IMR-90 (cell line): Measurements from ENCODE around the gene GMEB2. TPM values are rescaled to one million over a fixed set of nuclear protein-coding genes. Genes with fewer than 3 reads are reported as not detected.
A peak's percentile ranks its signal among the peaks of the same experiment; 100 is the strongest.

Experiments used
- ATAC-seq: fragments of 200-7000 bp; cut with Tn5 transposase; 2 replicates; pipeline ENCODE4 v1.9.1; 2020; ENCODE audit warnings: low read depth, mild to moderate bottlenecking, moderate library complexity
- BruUV-seq: library from RNA; stranded (reverse); fragments of 400-500 nt; replicated peaks from 2 replicates; lab custom pipeline; 2021; lab: Mats Ljungman, UMichigan
- CTCF ChIA-PET: fragments of 300-600 bp; formaldehyde crosslinking; extraction: SDS; loops from one replicate; lab custom pipeline; 2021; ENCODE audit warnings: antibody characterized with exemption; lab: Yijun Ruan, JAX
- POLR2A ChIA-PET: fragments of 300-600 bp; sonication (Branson Sonifier 250); formaldehyde crosslinking; loops from one replicate; lab custom pipeline; 2022; ENCODE audit warnings: antibody characterized with exemption; ENCODE audit not compliant: unreplicated experiment; lab: Charles Lee
- DNase-seq: peaks from one replicate; pipeline ENCODE4 v3.0.0; 2013
- H2AFZ ChIP-seq: replicated peaks from 2 replicates; pipeline ENCODE3; 2013; ENCODE audit warnings: low read length, mild to moderate bottlenecking; ENCODE audit not compliant: poor library complexity
- H2AK5ac ChIP-seq: 2 replicates; pipeline ENCODE4 v1.6.1; 2013; ENCODE audit warnings: low read depth, low read length, inconsistent platforms
- H2AK9ac ChIP-seq: replicated peaks from 2 replicates; pipeline ENCODE3; 2013; ENCODE audit warnings: mild to moderate bottlenecking, low read depth, low read length, moderate library complexity; ENCODE audit not compliant: poor library complexity
- H2BK120ac ChIP-seq: 2 replicates; pipeline ENCODE4 v1.6.1; 2013; ENCODE audit warnings: low read depth, low read length, inconsistent platforms
- H2BK15ac ChIP-seq: 3 replicates; pipeline ENCODE4 v1.6.1; 2013; ENCODE audit warnings: low read depth, low read length, inconsistent platforms
- H2BK20ac ChIP-seq: 2 replicates; pipeline ENCODE4 v1.6.1; 2013; ENCODE audit warnings: low read depth, mild to moderate bottlenecking, inconsistent platforms, low read length, moderate library complexity
- H2BK5ac ChIP-seq: 2 replicates; pipeline ENCODE4 v1.6.1; 2013; ENCODE audit warnings: mild to moderate bottlenecking, low read depth, low read length, inconsistent platforms; ENCODE audit not compliant: poor library complexity, severe bottlenecking
- H3K14ac ChIP-seq: replicated peaks from 2 replicates; pipeline ENCODE4 v1.6.1; 2013; ENCODE audit warnings: low read depth, low read length, inconsistent platforms
- H3K18ac ChIP-seq: 2 replicates; pipeline ENCODE4 v1.6.1; 2013; ENCODE audit warnings: low read depth, low read length, control low read depth
- H3K23ac ChIP-seq: 2 replicates; pipeline ENCODE4 v1.6.1; 2013; ENCODE audit warnings: low read depth, low read length, inconsistent platforms
- H3K27ac ChIP-seq: 2 replicates; pipeline ENCODE4 v1.5.1; 2013; ENCODE audit warnings: mild to moderate bottlenecking, control low read depth, low read length; ENCODE audit not compliant: insufficient read depth
- H3K27me3 ChIP-seq: 2 replicates; pipeline ENCODE4 v1.6.1; 2013; ENCODE audit warnings: low read length; ENCODE audit not compliant: control insufficient read depth, insufficient read depth
- H3K36me3 ChIP-seq: 2 replicates; pipeline ENCODE4 v1.6.1; 2013; ENCODE audit warnings: low read length, mixed read lengths; ENCODE audit not compliant: control insufficient read depth, insufficient read depth
- H3K4ac ChIP-seq: 2 replicates; pipeline ENCODE4 v1.6.1; 2013; ENCODE audit warnings: low read depth, low read length, inconsistent platforms
- H3K4me1 ChIP-seq: 2 replicates; pipeline ENCODE4 v1.6.1; 2013; ENCODE audit warnings: low read length, mixed read lengths; ENCODE audit not compliant: control insufficient read depth, insufficient read depth
- H3K4me2 ChIP-seq: 2 replicates; pipeline ENCODE4 v1.6.1; 2013; ENCODE audit warnings: low read depth, mild to moderate bottlenecking, control low read depth, low read length, moderate library complexity
- H3K4me3 ChIP-seq: 2 replicates; pipeline ENCODE4 v1.5.1; 2013; ENCODE audit warnings: low read depth, mild to moderate bottlenecking, control low read depth, low read length, moderate library complexity; ENCODE audit not compliant: insufficient read depth
- H3K56ac ChIP-seq: 2 replicates; pipeline ENCODE4 v1.6.1; 2013; ENCODE audit warnings: low read length, inconsistent platforms; ENCODE audit not compliant: insufficient read depth; ENCODE audit errors: extremely low read depth
- H3K79me1 ChIP-seq, 2 experiments: 2 replicates each; pipeline ENCODE4 v1.6.1; 2013; ENCODE audit warnings: low read length in 2 of 2, inconsistent platforms in 1 of 2, low read depth in 1 of 2
- H3K9ac ChIP-seq: 2 replicates; pipeline ENCODE4 v1.6.1; 2013; ENCODE audit warnings: low read depth, low read length, control low read depth
- H3K9me1 ChIP-seq: 2 replicates; pipeline ENCODE4 v1.6.1; 2013; ENCODE audit warnings: low read length, inconsistent platforms; ENCODE audit not compliant: insufficient read depth
- H3K9me3 ChIP-seq: 2 replicates; pipeline ENCODE4 v1.6.1; 2013; ENCODE audit warnings: low read length; ENCODE audit not compliant: control insufficient read depth, insufficient read depth
- H4K20me1 ChIP-seq: 2 replicates; pipeline ENCODE4 v1.6.1; 2013; ENCODE audit warnings: low read length, inconsistent platforms; ENCODE audit not compliant: insufficient read depth
- H4K5ac ChIP-seq: 2 replicates; pipeline ENCODE4 v1.6.1; 2013; ENCODE audit warnings: mild to moderate bottlenecking, low read depth, low read length, control low read depth
- H4K8ac ChIP-seq, 2 experiments: 2 replicates each; pipeline ENCODE4 v1.6.1; 2013; ENCODE audit warnings: low read depth in 2 of 2, low read length in 2 of 2, control low read depth in 1 of 2, inconsistent platforms in 1 of 2
- H4K91ac ChIP-seq: 2 replicates; pipeline ENCODE4 v1.6.1; 2013; ENCODE audit warnings: low read depth, low read length, inconsistent platforms; ENCODE audit not compliant: insufficient read depth
- BHLHE40 ChIP-seq: fragments of 150-350 bp; IDR thresholded peaks from 2 replicates; pipeline ENCODE4 v1.6.1; 2016; ENCODE audit warnings: mild to moderate bottlenecking, low read depth, low read length
- CHD1 ChIP-seq: IDR thresholded peaks from 2 replicates; pipeline ENCODE4 v1.6.1; 2012; ENCODE audit warnings: low read depth, low read length, improper control_type of control experiment
- FOS ChIP-seq: fragments of 150-350 bp; IDR thresholded peaks from 2 replicates; pipeline ENCODE4 v1.6.1; 2016; ENCODE audit warnings: low read depth, low read length
- MAFK ChIP-seq: IDR thresholded peaks from 2 replicates; pipeline ENCODE4 v1.6.1; 2012; ENCODE audit warnings: low read depth, low read length, improper control_type of control experiment
- MAZ ChIP-seq: IDR thresholded peaks from 2 replicates; pipeline ENCODE4 v1.6.1; 2012; ENCODE audit warnings: low read depth, mild to moderate bottlenecking, low read length, improper control_type of control experiment, moderate library complexity, borderline replicate concordance
- MXI1 ChIP-seq: IDR thresholded peaks from 2 replicates; pipeline ENCODE4 v1.6.1; 2012; ENCODE audit warnings: low read depth, mild to moderate bottlenecking, low read length, moderate library complexity, borderline replicate concordance
- POLR2A ChIP-seq: IDR thresholded peaks from 2 replicates; pipeline ENCODE4 v1.6.1; 2012; ENCODE audit warnings: mild to moderate bottlenecking, low read depth, low read length
- RAD21 ChIP-seq: IDR thresholded peaks from 2 replicates; pipeline ENCODE4 v1.6.1; 2012; ENCODE audit warnings: low read length, improper control_type of control experiment
- RCOR1 ChIP-seq: IDR thresholded peaks from 2 replicates; pipeline ENCODE4 v1.6.1; 2012; ENCODE audit warnings: mild to moderate bottlenecking, low read length, improper control_type of control experiment; ENCODE audit not compliant: insufficient replicate concordance
- RFX5 ChIP-seq: IDR thresholded peaks from 2 replicates; pipeline ENCODE4 v1.8.0; 2012; ENCODE audit warnings: low read depth, mild to moderate bottlenecking, low read length, moderate library complexity
- SMC3 ChIP-seq: fragments of 150-350 bp; IDR thresholded peaks from 2 replicates; pipeline ENCODE4 v1.6.1; 2016; ENCODE audit warnings: low read depth, mild to moderate bottlenecking, antibody characterized with exemption, low read length, moderate library complexity
- WGBS, 2 experiments: methylation state at CpG; one replicate each; pipeline versions ENCODE4 v1.1.5 to v1.1.7; 2013; ENCODE audit warnings: missing lambda C conversion rate in 2 of 2; ENCODE audit not compliant: insufficient read length in 1 of 2; ENCODE audit errors: extremely low coverage in 2 of 2; 5-methylcytosine and 5-hydroxymethylcytosine counted together
- dilution Hi-C: fragments of 300-500 bp; cut with HindIII; formaldehyde crosslinking; loops from one replicate; pipeline ENCODE4 v1.14.3; 2018; ENCODE audit warnings: low sequenced_read_pairs; ENCODE audit not compliant: unreplicated experiment
- in situ Hi-C: fragments of 300-500 bp; cut with MboI; formaldehyde crosslinking; loops from 3 replicates; pipeline ENCODE4 v1.14.3; 2019; ENCODE audit warnings: low sequenced_read_pairs, inconsistent platforms, mixed read lengths
- intact Hi-C: fragments of 100-400 bp; cut with micrococcal nuclease; formaldehyde crosslinking; loops from 2 replicates; pipeline ENCODE4 v1.10.0; 2022
- polyA plus RNA-seq, 3 experiments: library from polyadenylated mRNA; depleted of rRNA; stranded (reverse); fragments of >200 nt; gene quantifications; 2 replicates each; pipeline ENCODE4 v1.2.3, GENCODE V29; 2012; ENCODE audit warnings: low replicate concordance in 1 of 3
- total RNA-seq: library from RNA; depleted of rRNA; stranded (reverse); fragments of >200 nt; gene quantifications from 2 replicates; pipeline ENCODE4 v1.2.3, GENCODE V29; 2012
- TF ChIP-seq, protein P1 (sequence below): fragments of 150-350 bp; IDR thresholded peaks from 2 replicates; pipeline ENCODE4 v1.6.1; 2017; ENCODE audit warnings: mild to moderate bottlenecking, antibody characterized with exemption, low read length, low read depth
- TF ChIP-seq, protein P2 (sequence below): conservative IDR thresholded peaks from 2 replicates; pipeline ENCODE4 v1.5.1; 2012; ENCODE audit warnings: mild to moderate bottlenecking, low read depth, low read length, improper control_type of control experiment
- TF ChIP-seq, protein P3 (sequence below): fragments of 150-350 bp; IDR thresholded peaks from 2 replicates; pipeline ENCODE4 v1.6.1; 2016; ENCODE audit warnings: low read depth, mild to moderate bottlenecking, low read length, moderate library complexity, borderline replicate concordance

GMEB2 gene
- total and polyA plus RNA-seq, 2 of the 4 experiments (the other 2 are of a cell fraction), result 5.0 to 10.0 TPM

DNA sequence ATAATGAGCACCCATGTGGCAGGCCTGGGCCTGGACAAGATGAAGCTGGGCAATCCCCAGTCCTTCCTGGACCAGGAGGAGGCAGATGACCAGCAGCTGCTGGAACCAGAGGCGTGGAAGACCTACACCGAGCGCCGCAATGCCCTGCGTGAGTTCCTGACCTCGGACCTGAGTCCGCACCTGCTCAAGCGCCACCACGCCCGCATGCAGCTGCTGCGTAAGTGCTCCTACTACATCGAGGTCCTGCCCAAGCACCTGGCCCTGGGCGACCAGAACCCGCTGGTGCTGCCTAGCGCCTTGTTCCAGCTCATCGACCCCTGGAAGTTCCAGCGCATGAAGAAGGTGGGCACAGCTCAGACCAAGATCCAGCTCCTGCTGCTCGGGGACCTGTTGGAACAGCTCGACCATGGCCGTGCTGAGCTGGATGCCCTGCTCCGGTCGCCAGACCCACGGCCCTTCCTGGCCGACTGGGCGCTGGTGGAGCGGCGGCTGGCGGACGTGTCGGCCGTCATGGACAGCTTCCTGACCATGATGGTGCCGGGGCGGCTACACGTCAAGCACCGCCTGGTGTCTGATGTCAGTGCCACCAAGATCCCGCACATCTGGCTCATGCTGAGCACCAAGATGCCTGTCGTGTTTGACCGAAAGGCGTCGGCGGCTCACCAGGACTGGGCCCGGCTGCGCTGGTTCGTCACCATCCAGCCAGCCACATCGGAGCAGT is 71.1 kb downstream of the GMEB2 start:
- Histone ChIP-seq H3K36me3 (peaks cover 15% of the 10 kb centered on the region), H2AFZ (no peak overlapping the region), H3K56ac (no peak overlapping the region), H3K79me1 (no peaks in the 10 kb centered on the region), H3K27me3 (no peaks in the 10 kb centered on the region; the same call in 1 of the 2 replicates), H3K23ac (no peak overlapping the region), H2BK15ac (no peak overlapping the region), H3K4me2 (no peak overlapping the region), H3K9me1 (no peaks in the 10 kb centered on the region), H3K27ac (no peak overlapping the region), H4K91ac (no peak overlapping the region), H3K14ac (no peak overlapping the region), H2BK20ac (no peak overlapping the region), H3K4me1 (peaks cover 5% of the 10 kb centered on the region; the same call in 1 of the 2 replicates), H2BK5ac (no peak overlapping the region), H4K20me1 (no peaks in the 10 kb centered on the region; the same call in 1 of the 2 replicates), H3K4ac (no peak overlapping the region), H3K9ac (no peak overlapping the region), H2BK120ac (no peak overlapping the region), H3K4me3 (no peak overlapping the region), H2AK5ac (no peak overlapping the region), H2AK9ac (peak overlapping the region; percentile 77), H4K8ac (no peak overlapping the region), H3K9me3 (no peaks in the 10 kb centered on the region), H4K5ac (no peak overlapping the region), H3K18ac (no peak overlapping the region)
- dilution Hi-C loops, result no loop called here
- ChIA-PET POLR2A (no interaction called here), CTCF (no interaction called here)
- DNase-seq (no peak), ATAC-seq (no peak)
- BruUV-seq, result no TSS peak
- intact Hi-C loops, result loop anchor here (2.0 kb wide), 1 partner anchor 17 kb away; no protein-coding TSS in a partner anchor
- in situ Hi-C loops, result no loop called here
- 89% methylated on average over 35 of the region's 45 CpGs; no CpG with 5 or more reads in 1 of the 2 experiments for WGBS, 2 experiments
- TF ChIP-seq CHD1 (no peak), RCOR1 (no peak), FOS (no peak), RFX5 (no peak), POLR2A (no peak), BHLHE40 (no peak), SMC3 (no peak), RAD21 (no peak), MAZ (no peak), MXI1 (no peak), MAFK (no peak)
- TF ChIP-seq, protein P1, sequence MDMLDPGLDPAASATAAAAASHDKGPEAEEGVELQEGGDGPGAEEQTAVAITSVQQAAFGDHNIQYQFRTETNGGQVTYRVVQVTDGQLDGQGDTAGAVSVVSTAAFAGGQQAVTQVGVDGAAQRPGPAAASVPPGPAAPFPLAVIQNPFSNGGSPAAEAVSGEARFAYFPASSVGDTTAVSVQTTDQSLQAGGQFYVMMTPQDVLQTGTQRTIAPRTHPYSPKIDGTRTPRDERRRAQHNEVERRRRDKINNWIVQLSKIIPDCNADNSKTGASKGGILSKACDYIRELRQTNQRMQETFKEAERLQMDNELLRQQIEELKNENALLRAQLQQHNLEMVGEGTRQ, result no peak
- TF ChIP-seq, protein P2, sequence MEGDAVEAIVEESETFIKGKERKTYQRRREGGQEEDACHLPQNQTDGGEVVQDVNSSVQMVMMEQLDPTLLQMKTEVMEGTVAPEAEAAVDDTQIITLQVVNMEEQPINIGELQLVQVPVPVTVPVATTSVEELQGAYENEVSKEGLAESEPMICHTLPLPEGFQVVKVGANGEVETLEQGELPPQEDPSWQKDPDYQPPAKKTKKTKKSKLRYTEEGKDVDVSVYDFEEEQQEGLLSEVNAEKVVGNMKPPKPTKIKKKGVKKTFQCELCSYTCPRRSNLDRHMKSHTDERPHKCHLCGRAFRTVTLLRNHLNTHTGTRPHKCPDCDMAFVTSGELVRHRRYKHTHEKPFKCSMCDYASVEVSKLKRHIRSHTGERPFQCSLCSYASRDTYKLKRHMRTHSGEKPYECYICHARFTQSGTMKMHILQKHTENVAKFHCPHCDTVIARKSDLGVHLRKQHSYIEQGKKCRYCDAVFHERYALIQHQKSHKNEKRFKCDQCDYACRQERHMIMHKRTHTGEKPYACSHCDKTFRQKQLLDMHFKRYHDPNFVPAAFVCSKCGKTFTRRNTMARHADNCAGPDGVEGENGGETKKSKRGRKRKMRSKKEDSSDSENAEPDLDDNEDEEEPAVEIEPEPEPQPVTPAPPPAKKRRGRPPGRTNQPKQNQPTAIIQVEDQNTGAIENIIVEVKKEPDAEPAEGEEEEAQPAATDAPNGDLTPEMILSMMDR, result no peak
- TF ChIP-seq, protein P3, sequence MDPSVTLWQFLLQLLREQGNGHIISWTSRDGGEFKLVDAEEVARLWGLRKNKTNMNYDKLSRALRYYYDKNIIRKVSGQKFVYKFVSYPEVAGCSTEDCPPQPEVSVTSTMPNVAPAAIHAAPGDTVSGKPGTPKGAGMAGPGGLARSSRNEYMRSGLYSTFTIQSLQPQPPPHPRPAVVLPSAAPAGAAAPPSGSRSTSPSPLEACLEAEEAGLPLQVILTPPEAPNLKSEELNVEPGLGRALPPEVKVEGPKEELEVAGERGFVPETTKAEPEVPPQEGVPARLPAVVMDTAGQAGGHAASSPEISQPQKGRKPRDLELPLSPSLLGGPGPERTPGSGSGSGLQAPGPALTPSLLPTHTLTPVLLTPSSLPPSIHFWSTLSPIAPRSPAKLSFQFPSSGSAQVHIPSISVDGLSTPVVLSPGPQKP, result no peak
